ENCODE measurements around the gene SHC2.
"Not testable (repeated sequence)": the region's sequence is repeated elsewhere in the genome, so short reads cannot be mapped to it uniquely, and the experiment has no call there.

Gene SHC2

GRCh38 chr19:408902-409515 lies 51.8 kb downstream of the SHC2 start, which contains the start of gene C2CD4C:
Gene C2CD4C (minus strand): TSS chr19:409147. CDS start chr19:408361, 786 bp downstream.
- peak in 1 of 2 donors; percentile 9 for DNase-seq (ENCODE audit: extremely low read depth in 1 of 2, low read depth in 1 of 2)

- no peak for DNase-seq (ENCODE audit: extremely low read depth in 1 of 2, low read depth in 1 of 2)
These were observed 52.4 kb downstream of the SHC2 start for GRCh38 chr19:408441-408901.

- DNase-seq (ENCODE audit: extremely low read depth in 1 of 2, low read depth in 1 of 2), result no peak
These were observed 53.1 kb downstream of the SHC2 start for GRCh38 chr19:407511-408440.

GRCh38 chr19:406971-407510 lies 53.8 kb downstream of the SHC2 start:
- no peak for DNase-seq (ENCODE audit: extremely low read depth in 1 of 2, low read depth in 1 of 2)

- DNase-seq (ENCODE audit: extremely low read depth in 1 of 2, low read depth in 1 of 2), result no peak
These were observed 54.6 kb downstream of the SHC2 start for GRCh38 chr19:406135-406781.

- no peak for DNase-seq (ENCODE audit: extremely low read depth in 1 of 2, low read depth in 1 of 2)
These were observed 55.5 kb downstream of the SHC2 start for GRCh38 chr19:405121-405965.

GRCh38 chr19:403221-404027 lies 57.4 kb downstream of the SHC2 start:
- no peak for DNase-seq (ENCODE audit: extremely low read depth in 1 of 2, low read depth in 1 of 2)

GRCh38 chr19:402786-403185 lies 58.0 kb downstream of the SHC2 start:
- no peak for DNase-seq (ENCODE audit: extremely low read depth in 1 of 2, low read depth in 1 of 2)

GRCh38 chr19:401866-402511 lies 58.8 kb downstream of the SHC2 start:
- DNase-seq (ENCODE audit: extremely low read depth in 1 of 2, low read depth in 1 of 2), result no peak

- no peak for DNase-seq (ENCODE audit: extremely low read depth in 1 of 2, low read depth in 1 of 2)
These were observed 59.6 kb downstream of the SHC2 start for GRCh38 chr19:400976-401865.

- DNase-seq (ENCODE audit: extremely low read depth in 1 of 2, low read depth in 1 of 2), result no peak
These were observed 61.5 kb downstream of the SHC2 start for GRCh38 chr19:399370-399769.

GRCh38 chr19:398719-399118 lies 62.1 kb downstream of the SHC2 start:
- DNase-seq (ENCODE audit: extremely low read depth in 1 of 2, low read depth in 1 of 2), result no peak

GRCh38 chr19:397941-398706 lies 62.7 kb downstream of the SHC2 start:
- DNase-seq (ENCODE audit: extremely low read depth in 1 of 2, low read depth in 1 of 2), result no peak

GRCh38 chr19:397321-397720 lies 63.5 kb downstream of the SHC2 start:
- no peak for DNase-seq (ENCODE audit: extremely low read depth in 1 of 2, low read depth in 1 of 2)

GRCh38 chr19:395467-395866 lies 65.4 kb downstream of the SHC2 start:
- DNase-seq (ENCODE audit: extremely low read depth in 1 of 2, low read depth in 1 of 2), result no peak

- not testable (repeated sequence) for DNase-seq (ENCODE audit: extremely low read depth in 1 of 2, low read depth in 1 of 2)
These were observed 66.0 kb downstream of the SHC2 start for GRCh38 chr19:394857-395256.

GRCh38 chr19:393560-393959 lies 67.3 kb downstream of the SHC2 start:
- not testable (repeated sequence) for DNase-seq (ENCODE audit: extremely low read depth in 1 of 2, low read depth in 1 of 2)

Measured in activated CD8-positive, alpha-beta memory T cell treated with anti-CD3 and anti-CD28 coated beads for 1 hour (primary cell).